Measurements from ENCODE around the gene SLC15A1.
A peak's percentile ranks its signal among the peaks of the same experiment; 100 is the strongest.

Gene SLC15A1

GRCh38 chr13:98690348-98691022 is 62.0 kb downstream of the SLC15A1 start:
- no peak for DNase-seq

GRCh38 chr13:98689347-98689968 is 63.0 kb downstream of the SLC15A1 start:
- no peak for DNase-seq

DNA sequence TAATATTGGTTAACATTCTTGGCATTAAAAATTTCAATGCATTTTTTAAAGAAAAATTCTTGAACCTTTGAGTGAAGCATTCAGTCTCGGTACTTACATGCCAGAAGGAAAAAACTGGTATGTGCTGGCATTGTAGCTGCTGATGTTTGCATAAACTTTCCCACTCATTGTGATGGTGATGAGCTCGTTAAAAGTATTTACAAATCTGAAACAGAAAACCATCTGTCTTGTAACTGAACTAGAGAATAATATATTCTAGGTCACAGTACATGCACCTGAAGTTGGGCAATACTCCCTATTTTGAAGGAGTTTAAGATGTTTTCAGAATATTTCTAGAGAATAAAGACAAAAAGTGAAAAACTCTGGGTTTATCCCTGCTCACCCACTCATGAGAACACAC is 64.1 kb downstream of the SLC15A1 start:
- DNase-seq = no peak

GRCh38 chr13:98687319-98687718 is 65.2 kb downstream of the SLC15A1 start:
- DNase-seq = no peak

DNA sequence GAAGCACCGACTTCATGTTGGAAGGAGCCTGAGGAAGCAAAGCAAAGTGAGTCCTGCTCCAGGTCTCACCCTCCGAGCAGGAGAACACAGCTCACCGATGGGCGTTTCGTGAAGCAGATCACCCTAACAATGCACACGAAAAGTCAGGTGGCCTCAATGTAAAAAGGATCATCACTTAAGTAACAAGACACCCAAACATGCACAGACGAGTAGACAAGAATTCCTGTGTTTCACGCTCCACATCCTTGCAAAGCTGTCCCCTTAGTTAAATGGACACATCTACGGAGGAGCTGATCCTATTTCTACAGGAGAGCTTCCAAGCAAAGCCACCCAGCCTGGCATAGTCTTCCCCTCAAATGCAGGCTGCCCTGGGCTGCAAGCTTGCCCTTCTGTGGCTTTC is 66.2 kb downstream of the SLC15A1 start:
- DNase-seq = no peak

GRCh38 chr13:98685146-98685545 is 67.3 kb downstream of the SLC15A1 start:
- no peak for DNase-seq

DNA sequence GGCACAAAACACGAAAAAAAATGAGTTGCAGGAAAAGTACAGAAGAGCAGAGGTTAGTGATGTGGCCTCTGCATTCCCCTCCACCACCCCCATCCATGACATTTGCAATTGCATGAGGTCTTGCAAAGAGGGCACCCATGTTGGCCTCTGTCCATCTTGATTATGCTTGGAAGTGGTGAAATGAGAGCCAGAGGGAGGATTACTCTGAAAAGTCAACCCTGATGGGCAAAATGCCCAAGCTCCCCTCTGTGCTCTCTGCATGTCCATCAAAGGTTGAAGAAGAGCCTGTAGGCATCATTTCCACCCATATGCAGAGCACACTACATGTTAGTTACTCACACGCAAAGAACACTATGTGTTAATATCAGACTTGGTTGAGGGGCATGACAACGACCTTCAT is 71.4 kb downstream of the SLC15A1 start:
- DNase-seq = no peak

- no peak for DNase-seq
Measured at GRCh38 chr13:98678741-98679140, 73.7 kb downstream of the SLC15A1 start.

DNA sequence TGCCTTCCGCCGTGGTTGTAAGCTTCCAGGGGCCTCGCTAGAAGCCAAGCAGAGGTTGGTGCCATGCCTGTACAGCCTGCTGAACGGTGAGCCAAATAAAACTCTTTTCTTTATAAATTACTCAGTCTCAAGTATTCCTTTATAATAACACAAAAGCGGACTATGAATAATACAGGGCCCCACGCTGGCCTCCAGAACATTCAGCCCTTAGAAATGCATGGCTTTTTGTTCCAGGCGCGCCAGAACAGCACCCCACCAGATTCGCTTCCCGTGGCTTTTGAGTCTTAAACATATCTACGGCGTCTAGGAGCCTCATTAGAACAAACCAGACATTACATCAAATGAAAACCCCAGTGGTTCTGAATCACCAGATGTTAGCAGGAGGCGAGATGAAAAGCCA is 75.1 kb downstream of the SLC15A1 start:
- no peak for DNase-seq

DNA sequence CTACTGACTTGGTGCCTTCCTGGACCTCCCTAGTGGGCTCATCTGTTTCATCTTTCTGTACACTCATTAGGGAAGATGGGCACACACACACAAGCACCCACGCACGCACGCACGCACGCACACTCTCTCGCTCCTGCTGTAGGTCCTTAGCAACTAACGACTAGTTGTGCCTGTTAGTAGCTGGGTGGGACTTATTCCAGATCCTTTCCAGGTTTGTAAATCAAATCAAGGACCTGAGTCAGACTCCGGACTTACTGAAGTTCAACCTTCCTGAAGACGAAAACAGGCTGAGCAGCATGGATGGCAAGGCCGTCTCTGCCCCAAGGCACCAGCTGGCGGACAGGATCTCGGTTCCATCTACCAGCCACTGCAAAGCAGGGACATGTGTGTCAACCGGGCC is 76.2 kb downstream of the SLC15A1 start:
- no peak for DNase-seq

DNA sequence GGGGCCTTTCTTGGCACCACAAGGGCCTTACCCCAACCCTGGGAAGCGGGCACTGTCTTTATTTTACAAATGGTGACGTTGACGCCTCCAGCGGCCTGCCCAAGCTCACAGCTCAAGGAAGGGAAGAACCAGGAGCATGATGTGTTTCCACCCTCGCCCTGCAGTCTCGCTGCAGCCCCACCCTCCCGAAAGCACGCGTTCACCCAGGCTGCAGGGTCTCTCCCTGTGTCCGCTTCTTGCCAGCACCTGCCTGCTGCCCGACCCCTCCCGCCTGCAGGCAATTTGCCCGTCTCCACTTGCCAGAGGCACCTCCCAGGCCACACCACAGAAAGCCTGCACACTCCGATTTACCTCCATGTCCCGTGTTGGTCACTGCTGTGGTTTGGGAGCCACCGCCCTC is 76.6 kb downstream of the SLC15A1 start:
- no peak for DNase-seq

GRCh38 chr13:98675066-98675465 is 77.4 kb downstream of the SLC15A1 start:
- DNase-seq = no peak

GRCh38 chr13:98672947-98673613 is 79.4 kb downstream of the SLC15A1 start:
- DNase-seq = peak; percentile 13

- no peak for DNase-seq
Measured at GRCh38 chr13:98668155-98668554, 84.3 kb downstream of the SLC15A1 start.

DNA sequence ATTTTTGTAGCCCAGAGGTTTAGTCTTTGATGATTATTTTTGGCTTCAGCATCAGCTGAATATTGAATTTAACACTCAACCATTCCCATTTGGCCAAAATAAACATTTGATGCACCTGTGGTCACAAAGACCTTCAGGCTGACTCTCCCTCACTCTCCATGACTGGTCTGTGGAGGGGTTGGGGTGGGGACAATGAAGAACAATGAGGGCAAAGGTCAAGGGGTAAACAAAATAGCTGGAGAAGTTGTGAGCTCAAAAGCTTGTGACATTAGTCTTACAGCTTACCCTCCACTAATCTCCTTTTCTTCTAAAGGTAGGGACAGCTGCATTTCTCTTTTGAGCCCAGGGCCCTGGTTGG is 86.9 kb downstream of the SLC15A1 start:
- no peak for DNase-seq

DNA sequence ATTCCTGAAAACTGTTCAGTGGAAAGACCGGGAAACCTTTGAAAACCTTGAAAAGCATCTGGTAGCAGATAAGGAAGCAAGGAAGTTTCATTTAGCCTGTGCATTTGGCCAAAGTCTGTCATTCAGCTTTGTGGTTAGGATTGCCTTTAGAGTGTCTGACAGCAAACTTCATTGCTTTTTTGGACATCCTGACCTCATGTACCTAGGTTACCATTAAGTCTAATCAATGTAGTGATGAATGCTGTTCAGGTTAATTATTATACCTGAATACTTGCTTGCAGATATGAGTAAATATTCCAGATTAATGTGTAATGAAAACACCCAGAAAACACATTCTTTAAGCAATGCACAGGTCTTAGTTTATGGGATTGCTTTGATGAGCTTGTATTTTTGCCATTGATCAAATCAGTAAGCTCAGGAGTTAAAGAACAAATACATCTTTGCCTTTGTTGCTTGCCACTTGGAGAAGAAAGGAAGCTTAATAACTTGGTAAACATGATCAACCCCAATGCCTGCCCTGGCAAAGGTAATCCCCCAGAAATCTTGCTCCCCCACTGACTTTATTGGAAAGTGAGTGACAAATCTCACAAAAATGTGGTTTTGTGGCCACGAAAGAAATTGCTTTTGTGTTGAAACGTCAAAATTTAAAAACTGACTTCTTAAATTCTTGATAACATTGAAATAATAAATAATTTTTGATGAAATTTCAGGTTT is 87.4 kb downstream of the SLC15A1 start:
- DNase-seq = no peak

DNA sequence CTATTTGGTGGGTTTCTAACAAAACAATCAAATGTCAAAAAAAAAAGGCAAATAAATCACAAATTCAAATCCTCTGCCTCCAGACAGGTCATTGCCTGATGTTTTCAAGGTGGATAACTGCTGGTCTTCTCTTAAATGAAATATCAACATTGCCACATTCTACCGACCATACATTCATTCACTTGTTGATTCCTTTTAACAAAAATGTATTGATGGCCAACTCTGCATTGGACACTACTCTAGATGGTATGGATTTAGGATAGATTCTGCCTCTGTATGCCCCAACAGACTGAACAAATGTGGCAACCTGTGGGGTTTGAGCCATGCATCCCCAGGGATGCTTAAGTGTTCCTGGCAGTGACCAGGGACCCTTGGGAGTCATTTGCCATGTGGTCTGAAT is 88.0 kb downstream of the SLC15A1 start:
- no peak for DNase-seq

GRCh38 chr13:98664047-98664446 is 88.4 kb downstream of the SLC15A1 start:
- DNase-seq = no peak

GRCh38 chr13:98658131-98658530 is 94.3 kb downstream of the SLC15A1 start:
- no peak for DNase-seq

DNA sequence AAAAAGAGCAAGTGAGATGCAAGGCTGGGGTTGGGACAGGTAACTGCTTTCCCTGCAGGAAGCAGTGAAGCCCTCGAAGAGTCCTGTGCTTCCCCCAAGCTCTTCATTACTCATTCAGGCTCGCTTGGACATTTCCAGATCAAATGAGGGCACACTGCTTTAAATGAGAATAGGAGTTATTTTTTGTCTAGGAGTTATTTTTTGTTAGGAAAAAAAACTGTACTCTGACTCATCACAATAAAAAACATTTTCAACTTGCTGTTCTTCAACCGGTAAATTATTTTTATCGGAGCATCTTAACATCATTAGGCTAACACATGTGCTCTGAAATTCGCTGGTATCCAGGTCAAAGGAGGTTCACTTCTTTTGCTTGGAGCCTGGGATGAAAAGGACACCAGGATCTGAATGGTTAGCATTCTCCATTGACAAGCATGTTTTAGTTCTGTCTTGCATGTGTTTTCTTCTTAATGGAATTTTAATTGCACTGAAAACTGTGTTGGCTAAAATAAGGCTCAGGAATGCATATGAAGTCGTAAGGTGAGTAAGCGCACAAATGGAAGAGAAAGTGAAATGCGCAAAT is 94.9 kb downstream of the SLC15A1 start:
- no peak for DNase-seq

GRCh38 chr13:98656223-98656622 is 96.2 kb downstream of the SLC15A1 start:
- no peak for DNase-seq

DNA sequence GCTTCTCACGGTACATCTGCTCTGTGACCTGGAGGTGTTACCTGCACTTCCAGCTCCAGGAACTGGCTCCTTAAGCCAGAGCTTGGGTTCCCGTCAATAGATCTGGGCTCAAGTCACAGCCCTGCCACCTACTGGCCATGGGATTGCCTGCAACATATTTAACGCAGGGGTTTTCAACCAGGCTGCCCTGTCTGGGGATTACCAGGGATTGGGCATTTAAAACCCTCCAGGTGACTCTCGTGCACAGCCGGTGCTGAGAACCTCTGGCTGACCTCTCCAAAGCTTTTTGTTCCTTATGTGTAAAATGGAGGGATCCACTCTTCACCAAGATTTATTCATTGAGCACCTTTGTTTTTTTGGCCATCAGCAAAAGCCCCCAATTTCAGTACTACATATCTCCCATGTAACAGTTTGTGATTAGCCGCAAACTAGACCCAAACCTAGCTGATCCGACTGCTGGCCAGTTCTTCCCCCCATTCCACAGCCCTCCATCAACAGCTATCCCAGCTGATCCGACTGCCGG is 98.9 kb downstream of the SLC15A1 start:
- peak; percentile 61 for DNase-seq

Data from T-helper 9 cell (primary cell).